Measurements from ENCODE around the gene IGDCC3.

Gene IGDCC3

DNA sequence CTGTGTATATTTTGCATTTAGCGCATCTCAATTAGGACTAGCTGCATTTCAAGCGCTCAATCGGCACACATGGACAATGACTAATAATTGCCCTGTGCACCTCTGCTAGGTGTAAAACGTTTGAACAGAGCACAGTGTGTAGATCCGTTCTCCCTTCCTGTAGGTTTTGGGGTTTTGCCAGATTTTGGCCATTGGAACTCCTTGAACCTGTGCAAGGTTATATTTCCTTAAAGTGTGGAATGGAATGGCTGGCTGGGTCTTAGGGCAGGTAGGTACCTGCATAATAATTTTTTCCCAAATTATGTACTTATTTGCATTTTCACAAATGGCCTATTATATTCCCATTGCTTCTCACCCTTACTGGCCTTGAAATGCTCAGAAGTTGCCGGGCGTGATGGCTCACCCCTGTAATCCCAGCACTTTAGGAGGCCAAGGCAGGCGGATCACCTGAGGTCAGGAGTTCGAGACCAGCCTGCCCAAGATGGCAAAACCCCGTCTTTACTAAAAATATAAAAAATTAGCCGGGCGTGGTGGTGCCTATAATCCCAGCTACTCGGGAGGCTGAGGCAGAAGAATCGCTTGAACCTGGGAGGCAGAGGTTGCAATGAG lies 72.5 kb downstream of the IGDCC3 start:
- Histone ChIP-seq H3K79me2 (ENCODE audit: insufficient read depth, low read length) (no peaks in the 10 kb centered on the region), H3K9me3 (ENCODE audit: insufficient read depth, low read length, severe bottlenecking) (no peaks in the 10 kb centered on the region), H3K9ac (ENCODE audit: low read depth, low read length) (peak overlapping the region; percentile 83), H2AFZ (ENCODE audit: low read depth, low read length) (peak overlapping the region; percentile 36; the same call in 1 of the 2 replicates), H3K36me3 (ENCODE audit: insufficient read depth, low read length) (no peaks in the 10 kb centered on the region), H3K27me3 (ENCODE audit: insufficient read depth, low read length, poor library complexity) (no peaks in the 10 kb centered on the region), H3K27ac (ENCODE audit: low read length) (peak overlapping the region; percentile 65), H3K4me1 (ENCODE audit: insufficient read depth, low read length) (peaks cover 28% of the 10 kb centered on the region), H3K4me3 (ENCODE audit: low read depth in 1 of 2, low read length in 2 of 2) (peak overlapping the region in 1 of 2 experiments; percentile 21; a peak in 2 of 4 replicates), H4K20me1 (ENCODE audit: insufficient read depth, low read length) (no peaks in the 10 kb centered on the region), H3K4me2 (ENCODE audit: insufficient read depth, low read length) (peak overlapping the region; percentile 59)
- ATAC-seq (ENCODE audit: insufficient read depth, low read depth) (no peak), DNase-seq (no peak)
- TF ChIP-seq EZH2 (IDR thresholded peaks at IDR 0.05; ENCODE audit: borderline replicate concordance, low read depth, low read length, severe bottlenecking): no peak
- TF ChIP-seq, protein P1, sequence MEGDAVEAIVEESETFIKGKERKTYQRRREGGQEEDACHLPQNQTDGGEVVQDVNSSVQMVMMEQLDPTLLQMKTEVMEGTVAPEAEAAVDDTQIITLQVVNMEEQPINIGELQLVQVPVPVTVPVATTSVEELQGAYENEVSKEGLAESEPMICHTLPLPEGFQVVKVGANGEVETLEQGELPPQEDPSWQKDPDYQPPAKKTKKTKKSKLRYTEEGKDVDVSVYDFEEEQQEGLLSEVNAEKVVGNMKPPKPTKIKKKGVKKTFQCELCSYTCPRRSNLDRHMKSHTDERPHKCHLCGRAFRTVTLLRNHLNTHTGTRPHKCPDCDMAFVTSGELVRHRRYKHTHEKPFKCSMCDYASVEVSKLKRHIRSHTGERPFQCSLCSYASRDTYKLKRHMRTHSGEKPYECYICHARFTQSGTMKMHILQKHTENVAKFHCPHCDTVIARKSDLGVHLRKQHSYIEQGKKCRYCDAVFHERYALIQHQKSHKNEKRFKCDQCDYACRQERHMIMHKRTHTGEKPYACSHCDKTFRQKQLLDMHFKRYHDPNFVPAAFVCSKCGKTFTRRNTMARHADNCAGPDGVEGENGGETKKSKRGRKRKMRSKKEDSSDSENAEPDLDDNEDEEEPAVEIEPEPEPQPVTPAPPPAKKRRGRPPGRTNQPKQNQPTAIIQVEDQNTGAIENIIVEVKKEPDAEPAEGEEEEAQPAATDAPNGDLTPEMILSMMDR (IDR thresholded peaks at IDR 0.05; ENCODE audit: borderline replicate concordance, extremely low read depth, low read length, poor library complexity, severe bottlenecking): no peak

DNA sequence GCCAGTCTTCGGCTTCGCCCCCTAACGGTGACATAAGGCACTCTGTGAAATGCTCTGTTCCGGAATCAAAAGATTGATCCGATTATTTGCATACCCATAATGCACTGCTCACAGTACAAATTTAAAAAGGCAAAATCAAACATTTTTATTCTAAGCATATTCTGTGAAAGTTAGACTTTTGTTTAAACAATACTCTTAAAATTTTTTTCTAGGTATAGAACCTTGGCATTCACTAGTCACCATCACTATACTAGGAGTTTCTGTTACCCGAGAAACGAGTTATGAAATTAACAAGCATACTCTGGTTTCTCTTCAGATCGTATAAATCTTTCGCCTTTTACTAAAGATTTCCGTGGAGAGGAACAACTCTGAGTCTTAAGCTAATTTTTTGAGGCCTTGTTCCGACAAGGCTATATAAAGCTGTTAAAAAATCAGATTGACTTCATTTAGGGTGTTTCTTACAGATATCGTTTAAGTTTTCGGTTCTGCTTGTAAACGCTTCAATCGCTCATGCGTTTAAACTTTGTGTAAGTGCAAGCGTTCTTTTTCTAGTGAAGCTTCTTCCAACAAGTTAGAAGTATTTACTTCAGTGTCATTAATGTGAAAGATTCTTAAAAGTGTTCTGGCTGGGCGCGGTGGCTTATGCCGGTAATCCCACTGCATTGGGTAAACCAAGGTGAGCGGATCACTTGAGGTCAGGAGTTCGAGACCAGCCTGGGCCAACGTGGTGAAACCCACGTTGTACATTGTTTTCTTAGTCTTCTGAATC lies 73.2 kb downstream of the IGDCC3 start, which contains the start of gene RNU5B-1:
RNU5B-1 (plus strand) TSS at position 297 of the 769 bp plus-strand sequence.
- peaks cover 2% of the 10 kb centered on the region; the same call in 1 of the 2 replicates for H3K79me2 ChIP-seq (ENCODE audit: insufficient read depth, low read length)
- peak within 1 kb of the TSS; percentile 73 for H3K4me2 ChIP-seq (ENCODE audit: insufficient read depth, low read length)
- TF ChIP-seq EZH2 (IDR thresholded peaks at IDR 0.05; ENCODE audit: borderline replicate concordance, low read depth, low read length, severe bottlenecking): no peak
- TF ChIP-seq, protein P1 (IDR thresholded peaks at IDR 0.05; ENCODE audit: borderline replicate concordance, extremely low read depth, low read length, poor library complexity, severe bottlenecking): peak; percentile 86
- H3K27ac ChIP-seq (ENCODE audit: low read length): peak within 1 kb of the TSS; percentile 97
- ATAC-seq (ENCODE audit: insufficient read depth, low read depth) (peak; percentile 76), DNase-seq (peak; percentile 89)
- H2AFZ ChIP-seq (ENCODE audit: low read depth, low read length): peak within 1 kb of the TSS; percentile 98
- peaks cover 32% of the 10 kb centered on the region for H3K4me1 ChIP-seq (ENCODE audit: insufficient read depth, low read length)
- H3K4me3 ChIP-seq (ENCODE audit: low read depth in 1 of 2, low read length in 2 of 2): peak within 1 kb of the TSS; percentile 32 to 60; a peak in 3 of 4 replicates
- no peaks in the 10 kb centered on the region for H3K36me3 ChIP-seq (ENCODE audit: insufficient read depth, low read length)
- H4K20me1 ChIP-seq (ENCODE audit: insufficient read depth, low read length): no peaks in the 10 kb centered on the region
- H3K27me3 ChIP-seq (ENCODE audit: insufficient read depth, low read length, poor library complexity): no peaks in the 10 kb centered on the region
- peak within 1 kb of the TSS; percentile 83 for H3K9ac ChIP-seq (ENCODE audit: low read depth, low read length)
- H3K9me3 ChIP-seq (ENCODE audit: insufficient read depth, low read length, severe bottlenecking): no peaks in the 10 kb centered on the region

DNA sequence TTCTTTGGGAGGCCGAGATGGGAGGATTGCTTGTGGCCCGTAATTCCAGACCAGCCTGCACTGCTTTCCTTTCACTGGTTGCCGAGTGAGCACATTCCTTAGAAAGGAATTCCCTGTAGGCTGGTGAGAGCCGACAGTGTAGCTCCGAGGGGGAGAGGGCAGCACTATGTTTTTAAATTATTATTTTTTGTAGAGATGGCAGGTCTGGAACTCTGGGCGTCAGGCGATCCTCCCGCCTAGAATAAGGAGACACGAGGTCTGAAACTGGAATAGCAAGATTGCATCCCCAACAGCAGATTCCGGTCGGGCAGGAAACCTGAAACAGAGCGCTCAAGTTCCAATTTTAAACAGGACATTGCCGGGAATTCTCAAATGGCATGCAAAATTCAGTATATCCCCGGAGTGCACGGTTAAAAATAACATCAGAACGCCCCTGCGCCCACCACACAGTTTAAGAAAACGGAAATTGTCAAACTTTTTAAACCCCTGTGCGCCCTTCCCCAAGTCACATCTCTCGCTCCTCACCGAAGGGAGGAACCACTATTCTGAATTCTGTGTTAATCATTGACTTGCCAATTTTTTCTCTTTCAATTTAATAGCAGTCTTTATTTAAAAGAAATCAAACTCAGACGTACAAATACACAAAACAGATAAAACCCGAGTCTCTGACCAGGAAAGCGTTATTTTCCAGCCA lies 74.0 kb downstream of the IGDCC3 start:
- peak overlapping the region; percentile 73 for H3K4me2 ChIP-seq (ENCODE audit: insufficient read depth, low read length)
- peak overlapping the region; percentile 83 for H3K9ac ChIP-seq (ENCODE audit: low read depth, low read length)
- H2AFZ ChIP-seq (ENCODE audit: low read depth, low read length): peak overlapping the region; percentile 98
- H3K27ac ChIP-seq (ENCODE audit: low read length): peak overlapping the region; percentile 97
- H3K27me3 ChIP-seq (ENCODE audit: insufficient read depth, low read length, poor library complexity): no peaks in the 10 kb centered on the region
- H3K79me2 ChIP-seq (ENCODE audit: insufficient read depth, low read length): peaks cover 8% of the 10 kb centered on the region
- peaks cover 40% of the 10 kb centered on the region for H3K4me1 ChIP-seq (ENCODE audit: insufficient read depth, low read length)
- H4K20me1 ChIP-seq (ENCODE audit: insufficient read depth, low read length): no peaks in the 10 kb centered on the region
- ATAC-seq (ENCODE audit: insufficient read depth, low read depth): peak; percentile 10; the same call in 2 of the 3 replicates
- no peaks in the 10 kb centered on the region for H3K9me3 ChIP-seq (ENCODE audit: insufficient read depth, low read length, severe bottlenecking)
- TF ChIP-seq, protein P1 (IDR thresholded peaks at IDR 0.05; ENCODE audit: borderline replicate concordance, extremely low read depth, low read length, poor library complexity, severe bottlenecking): no peak
- TF ChIP-seq EZH2 (IDR thresholded peaks at IDR 0.05; ENCODE audit: borderline replicate concordance, low read depth, low read length, severe bottlenecking): no peak
- H3K36me3 ChIP-seq (ENCODE audit: insufficient read depth, low read length): no peaks in the 10 kb centered on the region
- no peak for DNase-seq
- H3K4me3 ChIP-seq (ENCODE audit: low read depth in 1 of 2, low read length in 2 of 2): peak overlapping the region; percentile 32 to 60; a peak in 3 of 4 replicates
